Trophoblast cell (in vitro differentiated cells and primary cell): ENCODE results near the gene SPHKAP.
"Not testable (repeated sequence)": the region's sequence is repeated elsewhere in the genome, so short reads cannot be mapped to it uniquely, and the experiment has no call there.

Experiments used
- DNase-seq, 2 donors: peaks; one replicate each; pipeline ENCODE4 v3.0.0-alpha.2; 2016
- H2AFZ ChIP-seq: 2 replicates; pipeline ENCODE4 v1.6.1; 2013; ENCODE audit warnings: low read length, moderate library complexity, mild to moderate bottlenecking; ENCODE audit not compliant: insufficient read depth, poor library complexity
- H2AK5ac ChIP-seq: 2 replicates; pipeline ENCODE4 v1.6.1; 2013; ENCODE audit warnings: mild to moderate bottlenecking, low read length
- H2BK120ac ChIP-seq: 2 replicates; pipeline ENCODE4 v1.6.1; 2013; ENCODE audit warnings: low read length, mild to moderate bottlenecking, moderate library complexity; ENCODE audit not compliant: insufficient read depth, poor library complexity
- H2BK12ac ChIP-seq: 2 replicates; pipeline ENCODE4 v1.6.1; 2013; ENCODE audit warnings: mild to moderate bottlenecking, low read length, moderate library complexity
- H2BK5ac ChIP-seq: 2 replicates; pipeline ENCODE4 v1.6.1; 2013; ENCODE audit warnings: low read length, low read depth, moderate library complexity, mild to moderate bottlenecking; ENCODE audit not compliant: poor library complexity
- H3K14ac ChIP-seq: 2 replicates; pipeline ENCODE4 v1.6.1; 2013; ENCODE audit warnings: mild to moderate bottlenecking, low read length
- H3K18ac ChIP-seq: 2 replicates; pipeline ENCODE4 v1.6.1; 2013; ENCODE audit warnings: mild to moderate bottlenecking, low read length
- H3K23ac ChIP-seq: 2 replicates; pipeline ENCODE4 v1.6.1; 2013; ENCODE audit warnings: low read length
- H3K27ac ChIP-seq: 2 replicates; pipeline ENCODE4 v1.5.1; 2013; ENCODE audit warnings: low read depth, mild to moderate bottlenecking, inconsistent platforms, low read length, moderate library complexity
- H3K27me3 ChIP-seq: 2 replicates; pipeline ENCODE4 v1.6.1; 2013; ENCODE audit warnings: inconsistent platforms, mild to moderate bottlenecking, low read length, moderate library complexity; ENCODE audit not compliant: insufficient read depth
- H3K36me3 ChIP-seq, 2 experiments: 1 replicate in 1 of 2; 2 replicates in 1 of 2; pipeline ENCODE4 v1.6.1; 2013; ENCODE audit warnings: low read length in 2 of 2, mild to moderate bottlenecking in 2 of 2, moderate library complexity in 1 of 2; ENCODE audit not compliant: insufficient read depth in 2 of 2, control insufficient read depth in 1 of 2
- H3K4ac ChIP-seq: 2 replicates; pipeline ENCODE4 v1.6.1; 2013; ENCODE audit warnings: low read depth, mild to moderate bottlenecking, low read length, moderate library complexity
- H3K4me1 ChIP-seq, 2 experiments: 1 replicate in 1 of 2; 2 replicates in 1 of 2; pipeline ENCODE4 v1.6.1; 2013; ENCODE audit warnings: low read length in 2 of 2, mild to moderate bottlenecking in 2 of 2, moderate library complexity in 1 of 2; ENCODE audit not compliant: insufficient read depth in 2 of 2, control insufficient read depth in 1 of 2
- H3K4me2 ChIP-seq: 2 replicates; pipeline ENCODE4 v1.6.1; 2013; ENCODE audit warnings: inconsistent platforms, mild to moderate bottlenecking, low read length, moderate library complexity
- H3K4me3 ChIP-seq: 2 replicates; pipeline ENCODE4 v1.5.1; 2013; ENCODE audit warnings: mild to moderate bottlenecking, low read depth, low read length, inconsistent platforms
- H3K79me1 ChIP-seq: one replicate; pipeline ENCODE4 v1.6.1; 2013; ENCODE audit warnings: low read length
- H3K79me2 ChIP-seq: 2 replicates; pipeline ENCODE4 v1.6.1; 2013; ENCODE audit warnings: low read length, mild to moderate bottlenecking; ENCODE audit not compliant: control insufficient read depth, insufficient read depth, poor library complexity
- H3K9ac ChIP-seq: 2 replicates; pipeline ENCODE4 v1.6.1; 2013; ENCODE audit warnings: mild to moderate bottlenecking, low read length
- H3K9me3 ChIP-seq: 2 replicates; pipeline ENCODE4 v1.6.1; 2013; ENCODE audit warnings: low read depth, mild to moderate bottlenecking, control low read depth, inconsistent platforms, low read length; ENCODE audit not compliant: insufficient read depth
- H4K12ac ChIP-seq: 2 replicates; pipeline ENCODE4 v1.6.1; 2013; ENCODE audit warnings: low read depth, mild to moderate bottlenecking, low read length, moderate library complexity
- H4K8ac ChIP-seq: 2 replicates; pipeline ENCODE4 v1.6.1; 2013; ENCODE audit warnings: low read depth, mild to moderate bottlenecking, low read length, moderate library complexity
- H4K91ac ChIP-seq: one replicate; pipeline ENCODE4 v1.6.1; 2013; ENCODE audit warnings: low read depth, mild to moderate bottlenecking, low read length, moderate library complexity
- WGBS: extraction: QIAGEN DNeasy Blood & Tissue Kit; methylation state at CpG from one replicate; pipeline ENCODE4 v1.1.7; 2013; ENCODE audit warnings: missing lambda C conversion rate; ENCODE audit not compliant: insufficient read length, insufficient coverage; ENCODE audit errors: extremely low coverage; 5-methylcytosine and 5-hydroxymethylcytosine counted together

SPHKAP gene

GRCh38 chr2:228079194-228079593, 102.3 kb downstream of the SPHKAP start:
- no peaks in the 10 kb centered on the region for H3K79me1 ChIP-seq
- no peaks in the 10 kb centered on the region for H3K79me2 ChIP-seq
- H2BK5ac ChIP-seq: no peak overlapping the region
- H2AFZ ChIP-seq: no peak overlapping the region
- H3K9ac ChIP-seq: no peak overlapping the region
- H3K23ac ChIP-seq: no peak overlapping the region
- H3K4ac ChIP-seq: no peak overlapping the region
- H2BK12ac ChIP-seq: no peak overlapping the region
- no peak overlapping the region for H4K8ac ChIP-seq
- DNase-seq: no peak
- H3K4me3 ChIP-seq: no peak overlapping the region
- no peak overlapping the region for H2BK120ac ChIP-seq
- no peak overlapping the region for H2AK5ac ChIP-seq
- no peak overlapping the region for H3K27ac ChIP-seq
- no peak overlapping the region for H3K18ac ChIP-seq
- no peaks in the 10 kb centered on the region for H3K4me1 ChIP-seq
- no peaks in the 10 kb centered on the region for H3K27me3 ChIP-seq
- no peak overlapping the region for H4K91ac ChIP-seq
- H3K14ac ChIP-seq: no peak overlapping the region
- no CpG with 5 or more reads among the region's 3 CpGs for WGBS
- no peak overlapping the region for H3K4me2 ChIP-seq
- no peaks in the 10 kb centered on the region for H3K36me3 ChIP-seq
- H4K12ac ChIP-seq: no peak overlapping the region
- no peaks in the 10 kb centered on the region for H3K9me3 ChIP-seq

- not testable (repeated sequence) for H3K36me3 ChIP-seq, H3K27ac ChIP-seq, H2BK120ac ChIP-seq, H4K91ac ChIP-seq, H3K23ac ChIP-seq, H2AK5ac ChIP-seq, H3K27me3 ChIP-seq, H3K18ac ChIP-seq, H3K9ac ChIP-seq, H2BK5ac ChIP-seq, H3K79me1 ChIP-seq, H4K12ac ChIP-seq, H2AFZ ChIP-seq, H3K4me2 ChIP-seq, H3K4me1 ChIP-seq, H2BK12ac ChIP-seq, H3K14ac ChIP-seq, H3K79me2 ChIP-seq, H3K4me3 ChIP-seq, DNase-seq, H4K8ac ChIP-seq, H3K4ac ChIP-seq, H3K9me3 ChIP-seq
- WGBS: no CpG with 5 or more reads among the region's 1 CpG
These were observed 104.8 kb downstream of the SPHKAP start for GRCh38 chr2:228076695-228077094.

GRCh38 chr2:228072669-228073068, 108.8 kb downstream of the SPHKAP start:
- H3K23ac ChIP-seq: no peak overlapping the region
- H3K36me3 ChIP-seq: no peaks in the 10 kb centered on the region
- H3K14ac ChIP-seq: no peak overlapping the region
- H3K4ac ChIP-seq: no peak overlapping the region
- H3K4me3 ChIP-seq: no peak overlapping the region
- no peaks in the 10 kb centered on the region for H3K4me1 ChIP-seq
- H2BK5ac ChIP-seq: no peak overlapping the region
- no peak overlapping the region for H3K4me2 ChIP-seq
- no peak overlapping the region for H3K18ac ChIP-seq
- no peak overlapping the region for H4K12ac ChIP-seq
- H4K8ac ChIP-seq: no peak overlapping the region
- no peaks in the 10 kb centered on the region for H3K27me3 ChIP-seq
- H2BK120ac ChIP-seq: no peak overlapping the region
- H3K9ac ChIP-seq: no peak overlapping the region
- no peak overlapping the region for H2BK12ac ChIP-seq
- WGBS: no CpG with 5 or more reads among the region's 3 CpGs
- H3K79me2 ChIP-seq: no peaks in the 10 kb centered on the region
- H2AK5ac ChIP-seq: no peak overlapping the region
- DNase-seq: no peak
- no peak overlapping the region for H4K91ac ChIP-seq
- H3K27ac ChIP-seq: no peak overlapping the region
- H2AFZ ChIP-seq: no peak overlapping the region
- no peaks in the 10 kb centered on the region for H3K9me3 ChIP-seq
- H3K79me1 ChIP-seq: no peaks in the 10 kb centered on the region

- Histone ChIP-seq H3K27me3 (no peaks in the 10 kb centered on the region), H3K4me1 (peaks cover 0 to 3% of the 10 kb centered on the region in 2 experiments), H3K79me1 (no peaks in the 10 kb centered on the region), H3K23ac (no peak overlapping the region), H3K4me2 (no peak overlapping the region), H3K9ac (no peak overlapping the region), H3K36me3 (no peaks in the 10 kb centered on the region), H4K91ac (no peak overlapping the region), H3K79me2 (no peaks in the 10 kb centered on the region), H2BK12ac (no peak overlapping the region), H2AFZ (no peak overlapping the region), H2BK120ac (no peak overlapping the region), H3K14ac (no peak overlapping the region), H3K4me3 (no peak overlapping the region), H3K9me3 (no peaks in the 10 kb centered on the region), H4K8ac (no peak overlapping the region), H3K18ac (no peak overlapping the region), H4K12ac (no peak overlapping the region), H2AK5ac (no peak overlapping the region), H3K4ac (no peak overlapping the region), H3K27ac (no peak overlapping the region), H2BK5ac (no peak overlapping the region)
- WGBS: no CpG with 5 or more reads among the region's 1 CpG
- DNase-seq: no peak
These were observed 114.2 kb downstream of the SPHKAP start for GRCh38 chr2:228067309-228067708.
